Transverse colon (tissue), 4 donors: ENCODE data around the gene ECSIT.

Experiments
- CTCF ChIP-seq, 5 experiments: fragments of 200-600 bp in 3 of 5; fragments of 450-650 bp in 2 of 5; sonication (generic) in 3 of 5; IDR thresholded peaks; 1 replicate in 2 of 5; 2 replicates in 3 of 5; pipeline ENCODE4 v1.5.1; 2016 to 2017; ENCODE audit warnings: antibody characterized with exemption in 5 of 5, inconsistent platforms in 3 of 5, mild to moderate bottlenecking in 2 of 5, moderate library complexity in 1 of 5
- POLR2AphosphoS5 ChIP-seq, 3 donors: sonication (generic); formaldehyde crosslinking; IDR thresholded peaks; one replicate each; pipeline ENCODE4 v1.6.1; 2016; ENCODE audit warnings: antibody characterized with exemption in 3 of 3

GRCh38 chr19:11513946-11514345, 15.0 kb downstream of the ECSIT start:
- TF ChIP-seq CTCF (IDR thresholded peaks at IDR 0.05) (no peak), POLR2AphosphoS5 (IDR thresholded peaks at IDR 0.05) (no peak)
